ENCODE measurements around the gene MUCL3. TPM values are rescaled to one million over a fixed set of nuclear protein-coding genes. Genes with fewer than 3 reads are reported as not detected.

The MUCL3 gene
- polyA plus RNA-seq, 3 donors: not detected

GRCh38 chr6:30979690-30980089 is 38.9 kb downstream of the MUCL3 start:
- H3K36me3 ChIP-seq (replicated peaks in 1 of 2; ENCODE audit: control insufficient read depth in 1 of 2, insufficient read depth in 2 of 2, low read length in 2 of 2): no peaks in the 10 kb centered on the region
- H3K4me3 ChIP-seq (replicated peaks in 1 of 3; ENCODE audit: low read depth in 2 of 3, low read length in 3 of 3): no peak overlapping the region
- H3K27me3 Mint-ChIP-seq (ENCODE audit: low read depth in 3 of 3): peaks cover 19 to 50% (median 23%) of the 10 kb centered on the region in 3 donors
- H3K27ac Mint-ChIP-seq: no peak overlapping the region
- H3K4me2 ChIP-seq (replicated peaks; ENCODE audit: extremely low read depth, low read length, poor library complexity, severe bottlenecking): no peak overlapping the region
- H3K36me3 Mint-ChIP-seq: no peaks in the 10 kb centered on the region
- no peaks in the 10 kb centered on the region for H4K20me1 ChIP-seq (ENCODE audit: insufficient read depth, low read length)
- H3K9me3 Mint-ChIP-seq: peaks cover 0 to 3% (median 0%) of the 10 kb centered on the region in 7 donors
- peaks cover 3% of the 10 kb centered on the region for H3K4me1 Mint-ChIP-seq
- no peak overlapping the region for H2AFZ ChIP-seq (ENCODE audit: insufficient read depth, low read depth, low read length, poor library complexity, severe bottlenecking)
- peaks cover 5 to 18% of the 10 kb centered on the region in 2 donors for H3K27me3 ChIP-seq (ENCODE audit: control insufficient read depth in 2 of 2, insufficient read depth in 2 of 2, low read length in 2 of 2)
- no peaks in the 10 kb centered on the region for H3K9me3 ChIP-seq (replicated peaks in 1 of 2; ENCODE audit: control insufficient read depth in 1 of 2, insufficient read depth in 1 of 2, low read length in 2 of 2)
- no peaks in the 10 kb centered on the region for H3K79me2 ChIP-seq (ENCODE audit: insufficient read depth, low read length)
- no peaks in the 10 kb centered on the region for H3K4me1 ChIP-seq (ENCODE audit: control insufficient read depth in 1 of 2, insufficient read depth in 2 of 2, low read length in 2 of 2)
- intact Hi-C loops (cut with micrococcal nuclease): no loop called here
- no peak overlapping the region for H3K27ac ChIP-seq (ENCODE audit: low read depth in 1 of 2, low read length in 2 of 2)
- no peak overlapping the region for H3K4me3 Mint-ChIP-seq
- no peak overlapping the region for H3K9ac ChIP-seq (ENCODE audit: insufficient read depth, low read length, poor library complexity, severe bottlenecking)
- DNase-seq: no peak
- TF ChIP-seq CTCF (IDR thresholded peaks at IDR 0.05): no peak
- 90% methylated on average over 2 of the region's 4 CpGs for WGBS (ENCODE audit: insufficient coverage)

GRCh38 chr6:30981942-30982772 is 41.4 kb downstream of the MUCL3 start:
- Histone ChIP-seq H3K9me3 (replicated peaks in 1 of 2; ENCODE audit: control insufficient read depth in 1 of 2, insufficient read depth in 1 of 2, low read length in 2 of 2) (no peaks in the 10 kb centered on the region), H3K27ac (ENCODE audit: low read depth in 1 of 2, low read length in 2 of 2) (no peak overlapping the region), H3K79me2 (ENCODE audit: insufficient read depth, low read length) (no peaks in the 10 kb centered on the region), H3K36me3 (replicated peaks in 1 of 2; ENCODE audit: control insufficient read depth in 1 of 2, insufficient read depth in 2 of 2, low read length in 2 of 2) (no peaks in the 10 kb centered on the region), H3K4me3 (replicated peaks in 1 of 3; ENCODE audit: low read depth in 2 of 3, low read length in 3 of 3) (no peak overlapping the region), H3K4me1 (ENCODE audit: control insufficient read depth in 1 of 2, insufficient read depth in 2 of 2, low read length in 2 of 2) (no peaks in the 10 kb centered on the region), H3K9ac (ENCODE audit: insufficient read depth, low read length, poor library complexity, severe bottlenecking) (no peak overlapping the region), H3K27me3 (ENCODE audit: control insufficient read depth in 2 of 2, insufficient read depth in 2 of 2, low read length in 2 of 2) (peaks cover 5 to 18% of the 10 kb centered on the region in 2 donors), H3K4me2 (replicated peaks; ENCODE audit: extremely low read depth, low read length, poor library complexity, severe bottlenecking) (no peak overlapping the region), H2AFZ (ENCODE audit: insufficient read depth, low read depth, low read length, poor library complexity, severe bottlenecking) (no peak overlapping the region), H4K20me1 (ENCODE audit: insufficient read depth, low read length) (no peaks in the 10 kb centered on the region)
- peaks cover 0 to 3% (median 1%) of the 10 kb centered on the region in 7 donors for H3K9me3 Mint-ChIP-seq
- peaks cover 3% of the 10 kb centered on the region for H3K4me1 Mint-ChIP-seq
- intact Hi-C loops (cut with micrococcal nuclease): no loop called here
- no peak overlapping the region for H3K27ac Mint-ChIP-seq
- TF ChIP-seq CTCF (IDR thresholded peaks at IDR 0.05): no peak
- H3K27me3 Mint-ChIP-seq (ENCODE audit: low read depth in 3 of 3): peaks cover 15 to 48% (median 23%) of the 10 kb centered on the region in 3 donors
- peak overlapping the region in 1 of 2 donors; percentile 65 for H3K4me3 Mint-ChIP-seq
- WGBS (ENCODE audit: insufficient coverage): 32% methylated on average over 12 of the region's 13 CpGs
- no peak for DNase-seq
- H3K36me3 Mint-ChIP-seq: no peaks in the 10 kb centered on the region
